Left renal cortex interstitium (tissue), 4 donors: ENCODE data around the gene FBN1. TPM values are rescaled to one million over a fixed set of nuclear protein-coding genes. Genes with fewer than 3 reads are reported as not detected.
A peak's percentile ranks its signal among the peaks of the same experiment; 100 is the strongest.

Source experiments
- DNase-seq, 4 donors: peaks; one replicate each; pipeline ENCODE4 v3.0.0-alpha.2; 2013; ENCODE audit warnings: low read depth in 4 of 4, low spot score in 2 of 4, missing footprints in 1 of 4
- polyA plus RNA-seq, 4 donors: library from polyadenylated mRNA; unstranded; fragments of 120-200 nt; gene quantifications; one replicate each; pipeline ENCODE4 v1.2.1, GENCODE V29; 2013; ENCODE audit not compliant: insufficient read length in 4 of 4

FBN1 gene
- polyA plus RNA-seq, 4 donors: 70.2 to 118 (median 94.7) TPM

GRCh38 chr15:48558226-48558625 lies 87.3 kb downstream of the FBN1 start:
- no peak for DNase-seq

- DNase-seq: no peak
These were observed 88.2 kb downstream of the FBN1 start for GRCh38 chr15:48557335-48557734.

GRCh38 chr15:48556159-48556897 lies 89.2 kb downstream of the FBN1 start:
- DNase-seq: no peak

GRCh38 chr15:48555241-48555881 lies 90.1 kb downstream of the FBN1 start:
- DNase-seq: no peak

GRCh38 chr15:48554112-48554511 lies 91.4 kb downstream of the FBN1 start:
- DNase-seq: no peak

GRCh38 chr15:48553559-48553958 lies 92.0 kb downstream of the FBN1 start:
- no peak for DNase-seq

GRCh38 chr15:48550822-48551525 lies 94.5 kb downstream of the FBN1 start:
- DNase-seq: no peak

GRCh38 chr15:48548455-48548854 lies 97.1 kb downstream of the FBN1 start:
- no peak for DNase-seq

- DNase-seq: no peak
These were observed 98.2 kb downstream of the FBN1 start for GRCh38 chr15:48547286-48547685.

- no peak for DNase-seq
These were observed 99.2 kb downstream of the FBN1 start for GRCh38 chr15:48546296-48546695.

- no peak for DNase-seq
These were observed 100.7 kb downstream of the FBN1 start for GRCh38 chr15:48544778-48545177.

GRCh38 chr15:48541341-48542278 lies 103.9 kb downstream of the FBN1 start:
- DNase-seq: no peak

- DNase-seq: no peak
These were observed 104.8 kb downstream of the FBN1 start for GRCh38 chr15:48540756-48541155.

- DNase-seq: no peak
These were observed 106.6 kb downstream of the FBN1 start for GRCh38 chr15:48538941-48539340.

- no peak for DNase-seq
These were observed 108.0 kb downstream of the FBN1 start for GRCh38 chr15:48537271-48538113.

- peak in 1 of 4 donors; percentile 46 for DNase-seq
These were observed 108.8 kb downstream of the FBN1 start for GRCh38 chr15:48536681-48537091.

- no peak for DNase-seq
These were observed 111.5 kb downstream of the FBN1 start for GRCh38 chr15:48533982-48534381.

GRCh38 chr15:48532946-48533345 lies 112.6 kb downstream of the FBN1 start:
- no peak for DNase-seq

GRCh38 chr15:48530528-48530927 lies 115.0 kb downstream of the FBN1 start:
- no peak for DNase-seq

- no peak for DNase-seq
These were observed 116.6 kb downstream of the FBN1 start for GRCh38 chr15:48528921-48529320.
